Muscle layer of duodenum (tissue), 2 donors: ENCODE measurements around the gene PCBP3.
"Not testable (repeated sequence)": the region's sequence is repeated elsewhere in the genome, so short reads cannot be mapped to it uniquely, and the experiment has no call there.

Source experiments
- H3K27ac ChIP-seq: one replicate; pipeline ENCODE4 v1.7.0; 2013; ENCODE audit warnings: mild to moderate bottlenecking, low read length
- H3K27me3 ChIP-seq: one replicate; pipeline ENCODE4 v1.7.0; 2013; ENCODE audit warnings: low read depth, mild to moderate bottlenecking, control low read depth, low read length
- H3K36me3 ChIP-seq, 2 donors: one replicate each; pipeline ENCODE4 v1.7.0; 2013; ENCODE audit warnings: low read length in 2 of 2, control low read depth in 1 of 2, mild to moderate bottlenecking in 1 of 2; ENCODE audit not compliant: insufficient read depth in 2 of 2, control insufficient read depth in 1 of 2
- H3K4me1 ChIP-seq, 2 donors: one replicate each; pipeline ENCODE4 v1.7.0; 2013; ENCODE audit warnings: low read length in 2 of 2, mild to moderate bottlenecking in 2 of 2, control low read depth in 1 of 2, moderate library complexity in 1 of 2; ENCODE audit not compliant: insufficient read depth in 2 of 2, control insufficient read depth in 1 of 2
- H3K4me3 ChIP-seq, 2 donors: one replicate each; pipeline ENCODE4 v1.7.0; 2013; ENCODE audit warnings: low read length in 2 of 2, low read depth in 1 of 2, mild to moderate bottlenecking in 1 of 2
- H3K9me3 ChIP-seq, 2 donors: one replicate each; pipeline ENCODE4 v1.7.0; 2013; ENCODE audit warnings: low read length in 2 of 2, control low read depth in 1 of 2, mild to moderate bottlenecking in 1 of 2; ENCODE audit not compliant: control insufficient read depth in 1 of 2
- donor health status: healthy.

The PCBP3 gene

GRCh38 chr21:45972716-45973474, 329.4 kb downstream of the PCBP3 start:
- H3K27me3 ChIP-seq, result peaks cover 6% of the 10 kb centered on the region
- H3K4me3 ChIP-seq, result peak overlapping the region; percentile 48 to 64
- H3K36me3 ChIP-seq, result no peaks in the 10 kb centered on the region
- H3K27ac ChIP-seq, result peak overlapping the region; percentile 85
- H3K9me3 ChIP-seq, result no peaks in the 10 kb centered on the region
- H3K4me1 ChIP-seq, result peaks cover 0 to 51% of the 10 kb centered on the region in 2 donors

- Histone ChIP-seq H3K27me3 (peaks cover 6% of the 10 kb centered on the region), H3K36me3 (no peaks in the 10 kb centered on the region), H3K4me1 (peaks cover 0 to 55% of the 10 kb centered on the region in 2 donors), H3K27ac (peak overlapping the region; percentile 85), H3K4me3 (peak overlapping the region; percentile 48 to 64), H3K9me3 (no peaks in the 10 kb centered on the region)
These were observed 330.0 kb downstream of the PCBP3 start for GRCh38 chr21:45973475-45974072.

- Histone ChIP-seq H3K27ac (peak overlapping the region; percentile 85), H3K36me3 (no peaks in the 10 kb centered on the region), H3K4me3 (peak overlapping the region; percentile 48 to 64), H3K27me3 (peaks cover 6% of the 10 kb centered on the region), H3K4me1 (peaks cover 0 to 60% of the 10 kb centered on the region in 2 donors), H3K9me3 (no peaks in the 10 kb centered on the region)
These were observed 330.8 kb downstream of the PCBP3 start for GRCh38 chr21:45974073-45975019.

- Histone ChIP-seq H3K36me3 (no peaks in the 10 kb centered on the region), H3K9me3 (no peaks in the 10 kb centered on the region), H3K4me3 (peak overlapping the region in 1 of 2 donors; percentile 64), H3K4me1 (peaks cover 0 to 60% of the 10 kb centered on the region in 2 donors), H3K27ac (peak overlapping the region; percentile 85), H3K27me3 (peaks cover 6% of the 10 kb centered on the region)
These were observed 331.6 kb downstream of the PCBP3 start for GRCh38 chr21:45975020-45975666.

- not testable (repeated sequence) for H3K27me3 ChIP-seq, H3K36me3 ChIP-seq, H3K27ac ChIP-seq, H3K9me3 ChIP-seq, H3K4me3 ChIP-seq
- peaks cover 0 to 54% of the 10 kb centered on the region in 2 donors for H3K4me1 ChIP-seq
These were observed 332.3 kb downstream of the PCBP3 start for GRCh38 chr21:45975667-45976409.

- no peak overlapping the region for H3K27ac ChIP-seq
- H3K36me3 ChIP-seq, result no peaks in the 10 kb centered on the region
- peaks cover 6% of the 10 kb centered on the region for H3K27me3 ChIP-seq
- no peak overlapping the region for H3K4me3 ChIP-seq
- H3K4me1 ChIP-seq, result peaks cover 0 to 45% of the 10 kb centered on the region in 2 donors
- no peaks in the 10 kb centered on the region for H3K9me3 ChIP-seq
These were observed 333.3 kb downstream of the PCBP3 start for GRCh38 chr21:45976701-45977311.

GRCh38 chr21:45977396-45977795, 333.9 kb downstream of the PCBP3 start:
- Histone ChIP-seq H3K4me3 (no peak overlapping the region), H3K27me3 (peaks cover 6% of the 10 kb centered on the region), H3K9me3 (no peaks in the 10 kb centered on the region), H3K4me1 (peaks cover 0 to 39% of the 10 kb centered on the region in 2 donors), H3K36me3 (no peaks in the 10 kb centered on the region), H3K27ac (no peak overlapping the region)

- H3K27ac ChIP-seq, result no peak overlapping the region
These were observed 335.7 kb downstream of the PCBP3 start for GRCh38 chr21:45979141-45979631.

GRCh38 chr21:45979651-45980050, 336.1 kb downstream of the PCBP3 start:
- H3K4me3 ChIP-seq, result no peak overlapping the region
- no peaks in the 10 kb centered on the region for H3K27me3 ChIP-seq
- no peak overlapping the region for H3K27ac ChIP-seq
- peaks cover 0 to 28% of the 10 kb centered on the region in 2 donors for H3K4me1 ChIP-seq
- H3K9me3 ChIP-seq, result no peaks in the 10 kb centered on the region
- no peaks in the 10 kb centered on the region for H3K36me3 ChIP-seq

More at GRCh38 chr21:45979141-45979631, 335.7 kb downstream of the PCBP3 start:
- no peak overlapping the region for H3K4me3 ChIP-seq
- H3K4me1 ChIP-seq, result peaks cover 0 to 28% of the 10 kb centered on the region in 2 donors
- H3K36me3 ChIP-seq, result no peaks in the 10 kb centered on the region
- H3K27me3 ChIP-seq, result no peaks in the 10 kb centered on the region
- no peaks in the 10 kb centered on the region for H3K9me3 ChIP-seq

GRCh38 chr21:45980271-45980670, 336.7 kb downstream of the PCBP3 start:
- Histone ChIP-seq H3K4me1 (peaks cover 0 to 29% of the 10 kb centered on the region in 2 donors), H3K36me3 (peaks cover 0 to 4% of the 10 kb centered on the region in 2 donors), H3K27ac (peak overlapping the region; percentile 96), H3K27me3 (no peaks in the 10 kb centered on the region), H3K9me3 (no peaks in the 10 kb centered on the region), H3K4me3 (no peak overlapping the region)
